GM21447 (cell line): ENCODE data around the gene TGM5.
"Not testable (repeated sequence)": the region's sequence is repeated elsewhere in the genome, so short reads cannot be mapped to it uniquely, and the experiment has no call there.

Source experiments
- ATAC-seq: cut with Tn5 transposase; IDR thresholded peaks from one replicate; pipeline ENCODE4 v1.9.1; 2021; ENCODE audit not compliant: unreplicated experiment

TGM5 gene

DNA sequence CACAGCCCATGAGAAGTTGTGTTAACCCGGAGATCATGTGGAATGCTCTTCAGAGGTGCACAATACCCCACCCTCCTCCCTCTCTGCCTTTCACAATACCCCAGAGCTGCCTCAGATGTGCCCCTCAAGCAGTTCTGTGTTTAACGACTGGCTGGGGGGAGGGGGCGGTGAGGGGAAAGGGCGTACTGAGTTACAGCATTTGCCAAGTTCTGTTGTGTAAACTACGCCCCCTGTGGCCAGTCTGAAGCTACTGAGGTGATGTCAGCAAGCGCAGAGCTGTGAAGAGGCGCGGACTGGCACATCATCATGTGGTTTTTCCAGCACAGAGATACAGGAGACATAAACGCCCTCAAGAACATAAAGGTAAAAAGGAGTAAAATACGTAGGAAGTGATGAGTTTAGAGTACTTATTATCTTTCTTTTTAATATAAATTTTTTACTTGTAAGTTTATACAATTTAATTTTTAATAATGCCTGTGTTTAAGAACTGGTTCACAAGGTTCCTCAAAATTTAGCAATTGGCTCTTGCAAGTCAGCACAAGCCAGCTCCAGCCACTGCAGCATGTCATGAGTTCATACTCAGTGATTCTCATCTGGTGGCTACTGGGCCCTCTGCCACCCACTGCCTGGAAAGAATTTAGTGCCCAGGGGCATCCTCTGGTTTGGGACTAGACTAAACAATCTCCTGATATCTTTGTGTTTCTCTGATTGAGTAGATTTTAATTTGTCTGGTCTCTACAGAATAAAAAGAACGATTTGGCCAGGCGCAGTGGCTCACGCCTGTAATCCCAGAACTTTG is 47.6 kb downstream of the TGM5 start:
- no peak for ATAC-seq

DNA sequence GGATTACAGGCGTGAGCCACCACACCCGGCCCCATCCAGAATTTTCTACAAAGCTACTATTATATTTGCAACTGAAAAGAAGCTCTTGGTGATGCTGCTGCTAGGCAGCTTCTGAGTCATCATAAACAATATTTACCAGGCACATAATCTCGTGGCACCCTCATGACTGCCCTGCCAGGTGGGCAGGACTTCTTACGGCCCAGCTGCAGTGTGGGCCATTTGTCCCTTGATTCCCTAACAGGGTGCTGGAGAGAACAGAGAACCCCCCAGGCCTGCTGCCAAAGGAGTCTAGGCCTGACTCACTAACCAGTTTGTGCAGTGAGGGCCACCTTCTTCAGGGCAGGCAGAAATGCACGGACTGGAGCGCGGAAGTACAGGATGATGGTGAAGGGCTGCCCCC is 50.8 kb downstream of the TGM5 start:
- no peak for ATAC-seq

DNA sequence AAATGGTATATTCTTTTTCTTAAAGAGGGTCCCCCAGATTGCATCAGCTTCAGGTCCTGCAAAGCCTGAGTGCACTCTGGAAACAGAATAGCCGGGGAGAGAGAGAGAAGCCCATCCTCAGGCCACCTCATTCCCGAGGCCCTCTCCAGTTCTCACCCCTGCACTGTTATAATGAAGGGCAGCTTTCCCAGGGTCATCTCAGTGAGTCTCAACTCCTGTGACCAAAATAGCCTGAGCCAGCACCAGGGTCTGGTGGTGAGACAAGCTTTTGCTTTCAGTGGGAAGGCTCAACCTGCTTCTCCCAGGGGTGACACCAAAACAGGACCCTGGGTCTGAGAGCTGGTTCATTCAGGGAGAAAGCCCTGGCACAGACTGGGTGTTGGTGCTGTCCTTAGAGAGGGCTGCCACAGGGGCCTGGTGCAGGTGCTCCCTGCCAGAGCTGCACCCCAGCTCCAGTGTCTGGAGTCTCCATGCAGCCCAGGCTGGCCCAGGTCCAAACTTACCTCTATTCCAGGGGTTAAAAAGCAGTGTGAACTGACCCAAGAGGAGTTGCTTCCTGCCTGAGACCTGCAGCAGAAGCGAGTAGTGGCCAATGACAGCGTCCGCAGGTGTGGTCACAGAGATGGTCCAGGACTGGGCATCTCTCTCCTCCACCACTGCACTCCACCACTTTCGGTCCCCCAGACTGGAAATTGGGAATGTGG is 52.0 kb downstream of the TGM5 start:
- ATAC-seq: no peak

DNA sequence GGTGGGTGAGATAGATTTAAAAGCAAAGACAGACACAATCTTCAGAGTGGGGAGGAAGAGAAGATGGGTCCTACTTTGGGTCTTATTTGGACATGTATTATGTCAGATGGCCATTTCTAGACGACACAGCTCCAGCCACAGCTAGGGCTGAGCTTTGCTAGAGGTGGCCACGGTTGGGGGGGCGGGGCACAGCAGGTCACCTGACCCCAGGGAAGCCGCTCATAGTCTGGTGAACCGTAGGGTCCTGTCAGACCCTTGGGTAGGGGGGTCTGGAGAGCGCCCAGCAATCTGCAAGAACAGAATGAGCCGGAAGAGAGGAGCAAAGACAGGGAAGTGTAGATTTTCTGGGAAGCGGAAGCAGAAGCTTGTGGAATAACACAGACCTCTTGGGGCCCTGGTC is 52.6 kb downstream of the TGM5 start:
- no peak for ATAC-seq

DNA sequence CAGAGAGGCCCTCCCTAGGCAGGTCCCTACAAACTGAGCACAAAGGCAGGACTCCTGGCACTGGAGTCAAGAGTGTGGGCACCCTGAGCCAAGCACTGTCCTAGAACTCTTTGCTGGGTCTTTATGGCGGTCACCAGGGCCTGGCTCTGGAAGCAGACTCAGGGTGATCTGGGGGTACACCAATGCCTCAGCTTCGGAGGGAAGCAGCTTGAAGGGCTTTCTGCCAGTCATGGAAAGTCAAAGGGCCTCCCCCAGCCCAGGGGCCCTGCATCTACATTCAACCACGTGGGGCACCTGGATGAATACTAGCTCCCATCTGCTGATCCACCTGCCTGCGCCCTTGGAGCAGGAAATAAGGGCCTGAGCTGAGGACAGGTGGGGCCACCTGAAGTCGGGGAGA is 53.3 kb downstream of the TGM5 start:
- ATAC-seq: no peak

DNA sequence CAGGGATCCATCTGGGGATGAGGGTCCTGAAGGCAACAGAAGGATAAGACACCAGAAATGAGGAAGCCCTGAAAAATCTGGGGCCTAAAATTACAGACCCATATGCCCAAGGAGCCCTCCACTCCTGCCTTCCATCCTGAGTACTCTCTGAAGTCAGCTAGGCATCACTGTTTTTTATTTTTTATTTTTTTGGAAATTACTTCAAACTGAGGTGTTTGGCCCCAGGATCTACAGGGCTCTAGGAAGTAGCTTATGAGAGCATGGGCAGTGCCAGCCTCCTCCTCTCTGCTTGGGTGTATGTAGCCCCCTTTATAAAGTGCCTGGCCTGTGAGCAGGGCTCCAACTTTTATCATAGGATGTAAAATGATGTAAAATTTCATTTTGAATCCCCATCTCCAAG is 53.8 kb downstream of the TGM5 start:
- ATAC-seq: no peak

DNA sequence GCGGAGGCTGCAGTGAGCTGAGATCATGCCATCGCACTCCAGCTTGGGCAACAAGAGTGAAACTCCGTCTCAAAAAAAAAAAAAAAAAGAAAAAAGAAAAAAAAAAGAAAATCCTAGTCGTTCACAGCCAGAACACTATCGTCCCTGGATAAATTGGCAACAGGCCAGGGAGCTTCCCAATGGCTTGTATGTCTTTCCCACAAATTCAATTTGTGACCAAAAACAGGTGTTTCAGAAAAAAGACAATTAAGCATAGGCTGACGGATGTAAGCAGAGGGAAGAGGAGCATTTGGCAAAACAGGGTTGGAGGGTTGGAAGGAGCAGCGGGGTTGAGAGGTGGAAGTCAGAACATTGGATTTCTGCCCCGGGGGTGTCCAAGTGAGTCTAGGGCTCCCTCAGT is 54.4 kb downstream of the TGM5 start:
- no peak for ATAC-seq

DNA sequence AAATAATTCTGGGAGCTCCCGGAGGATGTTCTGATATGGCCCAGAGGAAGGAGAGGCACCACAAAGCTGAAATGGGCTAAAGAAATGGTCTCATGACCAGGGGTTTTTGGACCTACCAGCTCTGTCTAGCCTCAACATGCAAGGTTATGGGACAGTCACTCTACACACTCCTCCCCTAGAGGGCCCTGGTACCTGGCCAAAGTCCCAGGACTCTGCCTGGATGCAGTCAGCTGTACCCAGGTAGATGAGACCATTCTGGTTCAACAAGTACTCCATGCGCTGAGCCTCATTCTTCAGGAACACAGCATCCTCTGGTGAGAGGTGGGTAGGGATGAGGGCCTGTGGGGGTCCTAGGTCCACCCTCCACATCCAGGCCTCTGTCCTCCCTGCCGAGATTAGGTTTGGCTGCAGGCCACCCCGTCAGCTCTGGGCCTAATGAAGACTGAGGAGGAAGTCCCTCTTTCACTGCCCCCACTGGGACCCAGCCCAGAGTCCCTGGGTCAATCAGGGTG is 55.4 kb downstream of the TGM5 start:
- ATAC-seq: no peak

DNA sequence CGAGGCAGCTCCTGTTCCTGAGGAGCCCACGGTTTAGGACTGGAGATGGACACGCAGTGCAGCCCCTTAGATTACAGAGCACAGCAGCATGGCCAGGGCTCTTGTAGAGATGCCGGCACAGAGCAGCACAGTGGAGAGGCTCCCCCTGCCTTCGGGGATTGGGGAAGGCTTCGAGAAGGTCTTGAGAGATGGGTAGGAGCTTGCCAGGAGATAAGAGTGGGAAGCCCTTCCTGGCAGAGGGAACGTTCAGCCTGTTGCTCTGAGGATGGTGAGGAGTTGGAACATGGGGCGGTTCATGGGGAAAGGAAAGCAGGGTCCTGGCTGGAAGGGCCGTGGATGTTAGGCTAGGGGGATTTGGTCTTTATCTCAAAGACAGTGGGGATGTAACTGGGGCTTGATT is 55.9 kb downstream of the TGM5 start:
- ATAC-seq: no peak

DNA sequence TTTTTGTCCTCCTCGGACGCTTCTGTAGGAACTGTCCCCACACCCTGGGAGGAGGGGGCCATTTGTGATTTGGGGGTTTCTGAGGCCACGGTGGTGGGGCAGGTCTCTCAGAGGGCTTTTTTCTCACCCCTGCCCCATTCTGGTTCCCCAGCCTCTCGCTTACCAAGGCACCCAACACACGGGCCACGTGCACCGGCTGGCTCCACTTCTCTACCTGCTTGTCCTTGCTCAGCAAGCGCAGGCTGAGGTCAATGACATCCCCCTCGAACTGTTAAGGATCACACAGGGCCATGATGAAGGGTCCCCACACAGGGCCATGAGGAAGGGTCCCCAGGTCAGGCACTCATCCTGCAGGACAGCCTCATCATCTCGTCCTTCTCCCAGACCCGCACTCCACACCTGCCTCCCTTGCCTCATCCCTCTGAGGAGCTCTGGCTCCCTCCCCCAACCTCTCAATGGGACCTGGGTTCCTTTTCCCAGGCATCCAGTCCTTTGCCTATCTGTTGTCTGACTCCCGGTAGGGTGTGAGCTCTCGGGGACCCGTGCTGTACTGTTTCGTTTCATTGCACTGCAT is 56.5 kb downstream of the TGM5 start:
- no peak for ATAC-seq

DNA sequence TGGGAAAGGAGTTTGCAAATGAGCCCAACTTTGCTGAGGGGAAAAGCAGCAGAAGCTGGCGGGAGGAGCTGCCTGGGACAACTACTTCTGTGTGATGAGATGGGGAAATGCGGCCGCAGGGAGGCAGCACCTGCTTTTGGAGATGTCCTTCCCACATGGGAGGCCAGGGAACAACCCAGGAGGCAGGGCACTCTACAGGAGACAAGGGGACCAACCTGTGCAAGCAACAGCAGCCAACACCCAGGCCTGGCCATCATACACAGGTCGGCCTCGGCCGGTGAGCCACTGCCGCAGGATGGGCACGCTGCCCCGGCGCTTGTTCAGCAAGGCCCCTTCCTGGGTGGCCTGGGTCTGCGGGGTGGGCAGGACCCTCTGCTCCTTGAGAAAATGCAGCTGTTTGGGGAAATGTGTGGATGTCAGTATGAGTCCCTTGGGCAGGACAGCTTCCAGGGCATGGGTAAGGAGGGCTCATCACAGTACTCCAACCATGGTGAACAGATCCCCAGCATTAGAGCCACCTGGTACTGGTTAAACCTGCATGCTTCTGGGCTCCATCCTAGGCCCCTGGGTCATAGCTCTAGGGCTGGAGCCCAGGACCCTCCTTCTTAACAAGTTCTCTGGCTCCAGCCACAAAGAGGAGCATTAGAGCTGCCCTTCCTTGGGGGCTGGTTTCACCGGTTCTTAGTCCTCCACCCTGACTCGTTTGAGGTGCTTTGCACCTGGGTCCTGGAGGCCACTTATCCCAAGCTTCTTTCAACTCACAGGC is 57.5 kb downstream of the TGM5 start:
- ATAC-seq: no peak

DNA sequence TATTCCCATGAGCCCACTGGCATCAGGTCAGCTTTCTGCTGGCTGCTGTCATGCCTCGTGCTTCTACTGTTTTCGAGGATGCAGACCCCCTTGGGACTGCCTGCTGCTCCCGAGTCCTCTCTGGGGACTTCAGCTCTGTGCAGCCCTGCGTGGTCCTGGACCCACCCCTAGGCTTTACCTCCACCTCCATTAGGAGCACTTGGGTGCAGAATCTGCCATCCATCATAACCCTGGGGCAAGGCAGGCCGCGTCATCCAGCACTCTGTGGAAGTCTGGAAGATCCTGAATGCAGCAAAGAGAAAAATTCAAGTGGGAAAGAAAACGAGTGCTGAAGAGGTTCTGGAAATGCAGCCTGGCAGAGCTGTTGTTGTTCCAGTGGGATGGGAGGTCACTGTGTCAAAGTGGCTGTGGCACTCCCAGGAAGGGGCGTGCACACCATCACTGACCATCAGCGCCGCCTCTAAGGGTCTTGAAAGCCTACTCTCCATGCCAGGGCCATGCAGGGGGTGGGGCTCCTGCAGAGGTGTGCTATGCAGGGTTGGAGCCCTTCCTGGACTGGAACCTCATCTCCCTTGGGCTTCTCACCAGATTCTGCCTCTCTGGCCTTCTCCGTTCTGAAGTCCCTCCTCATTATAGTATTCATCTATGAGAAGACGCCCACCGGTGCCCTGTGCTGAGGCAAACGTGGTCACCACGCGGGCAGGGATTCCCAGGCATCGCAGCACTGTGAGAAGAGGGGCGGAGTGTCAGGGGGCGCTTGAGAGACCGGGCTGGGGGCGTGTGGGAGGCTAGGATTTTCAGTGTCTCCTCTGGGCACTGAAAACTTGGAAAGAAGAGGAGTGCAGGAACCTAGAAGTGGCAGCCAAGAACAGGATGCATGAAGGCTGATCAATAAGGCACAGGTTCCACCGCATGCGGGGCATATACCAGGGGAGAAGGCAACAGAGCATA is 58.4 kb downstream of the TGM5 start:
- no peak for ATAC-seq

DNA sequence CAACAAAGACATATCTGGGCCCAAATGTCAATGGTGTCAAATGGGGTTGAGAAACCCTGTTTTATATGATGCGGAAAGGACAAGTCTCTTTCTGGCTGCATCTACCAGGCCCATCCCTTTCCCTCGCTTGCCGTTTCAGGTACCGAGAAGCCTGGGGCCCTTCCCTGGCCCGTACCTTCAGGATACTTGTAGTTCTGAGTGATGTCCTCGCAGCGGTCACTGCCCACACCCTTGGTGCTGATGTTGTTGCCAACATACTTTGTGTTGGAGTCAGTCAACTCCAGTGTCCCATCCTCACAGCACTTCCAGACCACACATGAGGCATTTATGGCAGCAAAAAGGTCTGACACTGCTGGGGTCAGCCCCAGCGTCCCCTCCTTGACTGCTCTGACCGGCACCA is 59.7 kb downstream of the TGM5 start:
- ATAC-seq: no peak

DNA sequence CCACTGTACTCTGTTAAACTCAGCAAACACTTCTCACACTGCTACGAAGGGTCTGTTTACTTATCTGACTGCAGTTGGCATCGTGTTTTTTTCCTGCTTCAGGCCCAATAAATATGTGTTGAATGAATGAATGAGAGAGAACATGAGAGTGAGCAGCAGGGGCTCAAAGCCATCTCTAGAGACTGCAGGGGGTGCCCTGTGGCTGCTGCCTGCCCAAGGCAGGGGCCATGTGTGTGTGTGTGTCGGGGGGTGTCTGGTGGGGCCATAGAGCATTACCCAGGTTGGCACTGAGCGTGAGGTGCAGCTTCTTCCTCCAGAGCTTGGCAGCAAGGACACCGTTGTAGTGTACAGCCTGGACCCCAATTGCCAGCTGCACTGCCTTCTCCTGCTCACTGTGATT is 60.7 kb downstream of the TGM5 start:
- ATAC-seq: no peak

DNA sequence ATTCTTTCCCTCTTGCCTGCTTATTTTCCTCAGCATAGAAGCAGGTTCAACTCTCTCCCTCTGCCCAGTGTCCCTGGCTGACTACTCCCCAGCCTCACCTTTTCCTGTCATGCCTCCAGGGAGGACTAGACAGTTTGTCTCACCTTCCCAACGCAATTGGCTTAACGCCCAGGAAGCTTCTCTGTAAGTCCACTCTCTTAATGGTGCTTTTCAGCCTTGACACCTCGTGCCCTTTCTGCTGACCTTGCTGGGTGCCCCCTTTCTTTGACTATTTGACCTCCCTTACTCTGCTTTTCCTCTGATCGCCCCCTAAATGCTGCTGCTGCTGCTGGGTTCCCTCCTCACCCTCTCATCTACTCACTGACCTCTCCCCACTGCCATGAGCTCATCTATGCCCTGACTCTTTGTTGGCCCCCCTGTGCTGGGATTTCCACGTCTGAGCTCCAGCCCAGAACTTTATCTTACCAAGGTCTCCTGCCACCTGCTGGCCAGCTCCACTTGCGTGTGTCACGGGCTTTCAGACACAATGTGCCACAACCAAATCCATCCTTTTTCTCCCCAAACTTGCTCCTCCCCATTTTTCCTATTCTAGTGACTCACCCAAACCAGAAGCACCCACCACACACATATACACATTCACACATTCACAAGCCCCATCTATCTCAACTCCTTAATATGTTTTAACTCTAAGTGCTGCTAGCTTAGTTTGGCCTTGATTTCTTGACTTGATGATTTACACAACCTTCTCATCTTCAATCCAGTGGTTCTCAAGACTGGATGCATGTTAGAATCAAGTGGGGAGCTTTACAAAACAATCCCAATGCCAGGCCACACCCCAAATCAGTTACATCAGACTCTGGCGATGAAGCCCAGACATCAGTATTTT is 62.5 kb downstream of the TGM5 start:
- ATAC-seq: no peak

DNA sequence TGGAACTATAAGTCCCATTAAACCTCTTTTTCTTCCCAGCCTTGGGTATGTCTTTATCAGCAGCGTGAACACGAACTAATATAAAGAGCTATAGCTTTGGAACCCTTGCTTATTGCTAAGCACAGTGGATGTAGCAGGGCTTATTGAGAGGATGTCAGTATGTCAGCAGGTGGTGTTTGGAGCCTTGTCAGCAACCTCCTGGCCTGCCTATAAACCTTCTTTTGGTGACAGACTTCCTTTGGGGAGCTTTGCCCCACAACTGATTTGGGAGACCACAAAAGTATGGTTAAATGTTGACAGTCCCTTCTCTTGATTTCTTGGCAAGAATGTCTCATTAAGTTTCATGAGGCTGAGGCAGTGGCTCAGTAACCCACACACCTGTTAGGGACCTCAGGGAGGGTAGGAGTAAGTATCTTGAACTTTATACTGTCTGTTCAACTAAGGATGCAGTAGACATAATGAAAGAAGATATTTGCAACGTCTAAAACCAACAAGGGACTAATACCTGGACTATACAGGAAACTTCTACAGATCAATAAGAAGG is 66.7 kb downstream of the TGM5 start:
- ATAC-seq: no peak

DNA sequence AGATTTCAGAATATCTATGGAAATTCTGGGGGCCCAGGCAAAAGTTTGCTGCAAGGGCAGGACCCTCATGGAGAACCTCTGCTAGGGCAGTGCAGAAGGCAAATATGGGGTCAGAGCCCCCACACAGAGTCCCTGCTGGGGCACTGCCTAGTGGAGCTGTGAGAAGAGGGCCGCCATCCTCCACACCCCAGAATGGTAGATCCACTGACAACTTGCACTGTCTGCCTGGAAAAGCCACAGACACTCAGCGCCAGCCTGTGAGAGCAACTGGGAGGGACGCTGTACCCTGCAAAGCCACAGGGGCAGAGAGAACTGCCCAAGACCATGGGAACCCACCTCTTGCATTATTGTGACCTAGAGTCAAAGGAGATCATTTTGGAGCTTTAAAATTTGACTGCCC is 67.7 kb downstream of the TGM5 start:
- ATAC-seq: no peak

DNA sequence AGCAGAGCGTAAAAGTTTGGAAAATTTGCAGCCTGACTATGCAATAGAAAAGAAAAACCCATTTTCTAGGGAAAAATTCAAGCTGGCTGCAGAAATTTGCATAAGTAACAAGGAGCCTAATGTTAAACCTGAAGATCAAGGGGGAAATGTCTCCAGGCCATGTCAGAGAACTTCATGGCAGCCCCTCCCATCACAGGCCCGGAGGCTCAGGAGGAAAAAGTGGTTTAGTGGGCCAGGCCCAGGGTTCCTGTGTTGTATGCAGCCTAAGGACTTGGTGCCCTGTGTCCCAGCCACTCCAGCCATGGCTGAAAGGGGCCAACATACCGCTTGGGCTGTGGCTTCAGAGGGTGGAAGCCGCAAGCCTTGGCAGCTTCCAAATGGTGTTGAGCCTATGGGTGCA is 68.2 kb downstream of the TGM5 start:
- not testable (repeated sequence) for ATAC-seq

DNA sequence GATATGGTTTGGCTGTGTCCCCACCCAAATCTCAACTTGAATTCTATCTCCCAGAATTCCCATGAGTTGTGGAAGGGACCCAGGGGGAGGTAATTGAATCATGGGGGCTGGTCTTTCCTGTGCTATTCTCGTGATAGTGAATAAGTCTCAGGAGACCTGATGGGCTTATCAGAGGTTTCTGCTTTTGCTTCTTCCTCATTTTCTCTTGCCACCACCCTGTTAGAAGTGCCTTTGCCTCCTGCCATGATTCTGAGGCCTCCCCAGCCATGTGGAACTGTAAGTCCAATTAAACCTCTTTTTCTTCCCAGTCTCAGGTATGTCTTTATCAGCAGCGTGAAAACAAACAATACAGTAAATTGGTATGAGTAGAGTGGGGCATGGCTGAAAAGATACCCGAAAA is 69.0 kb downstream of the TGM5 start:
- ATAC-seq: not testable (repeated sequence)
